Measurements from ENCODE around the gene LCE5A. TPM values are rescaled to one million over a fixed set of nuclear protein-coding genes. Genes with fewer than 3 reads are reported as not detected.
"Not testable (repeated sequence)": the region's sequence is repeated elsewhere in the genome, so short reads cannot be mapped to it uniquely, and the experiment has no call there.

LCE5A gene
- not detected for polyA plus RNA-seq (2013, experiment 1 of 2; ENCODE audit: insufficient read length)
- not detected for polyA plus RNA-seq (2013, experiment 2 of 2; ENCODE audit: insufficient read length)

- DNase-seq = no peak
These were observed at the start of gene LCE5A for GRCh38 chr1:152510503-152510902. TSS of gene LCE5A (plus strand) at chr1:152510803. CDS start at chr1:152511535, 732 bp downstream.

- DNase-seq = peak; percentile 28
These were observed 49.1 kb upstream of the LCE5A start for GRCh38 chr1:152461544-152461943.

GRCh38 chr1:152462636-152463035 lies 48.0 kb upstream of the LCE5A start:
- no peak for DNase-seq

DNA sequence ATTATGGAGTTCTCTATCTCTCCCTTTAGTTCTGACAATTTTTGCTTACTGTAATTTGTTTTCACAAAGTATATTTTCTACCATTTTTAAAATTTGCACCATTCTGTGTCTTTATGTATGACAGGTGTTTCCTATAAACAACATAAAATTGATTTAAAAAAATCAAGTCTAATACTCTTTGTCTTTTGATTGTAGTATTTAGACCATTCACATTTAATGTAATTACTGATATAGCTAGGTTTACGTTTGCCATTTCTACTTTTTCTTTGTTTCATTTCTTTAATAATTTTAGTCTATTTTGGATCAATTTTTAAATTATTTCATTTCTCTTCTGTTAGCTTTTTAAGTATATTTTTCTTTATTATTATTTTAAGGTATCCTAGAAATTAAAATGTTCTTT lies 44.4 kb upstream of the LCE5A start:
- DNase-seq = no peak

GRCh38 chr1:152473887-152474537 lies 36.6 kb upstream of the LCE5A start:
- DNase-seq = no peak

DNA sequence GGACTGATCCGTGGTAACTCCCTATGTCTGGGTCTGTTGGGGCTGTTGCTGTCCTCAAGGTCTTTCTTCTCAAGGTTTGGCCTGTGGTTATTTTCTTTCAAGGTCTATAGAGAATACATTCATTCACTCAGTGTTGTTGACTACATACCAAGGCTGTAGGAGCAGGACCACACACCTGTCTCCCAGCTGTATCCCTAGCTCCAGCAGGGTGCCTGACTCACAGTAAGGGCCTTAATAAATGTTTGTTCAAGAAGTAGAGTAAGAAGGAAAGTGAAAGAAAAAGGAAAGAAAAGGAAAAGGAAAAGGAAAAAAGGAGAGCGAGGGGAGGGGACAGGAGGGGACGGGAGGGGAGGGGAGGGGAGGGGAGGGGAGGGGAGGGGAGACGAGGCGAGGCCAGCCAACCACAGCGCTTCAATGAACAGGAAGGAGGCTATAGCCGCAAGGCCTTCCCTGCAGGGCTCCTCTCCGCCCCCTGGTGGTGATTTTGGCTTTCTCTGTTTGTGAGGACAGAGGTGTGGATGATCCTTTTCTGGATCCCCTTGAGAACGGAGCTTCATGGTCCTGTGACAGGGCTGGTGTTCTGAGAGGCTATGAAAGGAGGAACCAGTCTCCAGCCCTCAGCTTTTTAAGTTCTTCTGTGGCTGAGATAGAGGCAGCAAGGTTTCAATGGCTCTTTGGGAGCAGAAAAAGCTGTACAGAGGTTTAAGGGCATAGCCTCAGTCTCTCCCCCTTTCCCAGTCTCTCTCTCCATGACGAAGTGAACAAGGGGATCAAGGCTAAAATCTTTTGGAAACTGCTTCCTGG lies 30.6 kb upstream of the LCE5A start:
- no peak for DNase-seq

DNA sequence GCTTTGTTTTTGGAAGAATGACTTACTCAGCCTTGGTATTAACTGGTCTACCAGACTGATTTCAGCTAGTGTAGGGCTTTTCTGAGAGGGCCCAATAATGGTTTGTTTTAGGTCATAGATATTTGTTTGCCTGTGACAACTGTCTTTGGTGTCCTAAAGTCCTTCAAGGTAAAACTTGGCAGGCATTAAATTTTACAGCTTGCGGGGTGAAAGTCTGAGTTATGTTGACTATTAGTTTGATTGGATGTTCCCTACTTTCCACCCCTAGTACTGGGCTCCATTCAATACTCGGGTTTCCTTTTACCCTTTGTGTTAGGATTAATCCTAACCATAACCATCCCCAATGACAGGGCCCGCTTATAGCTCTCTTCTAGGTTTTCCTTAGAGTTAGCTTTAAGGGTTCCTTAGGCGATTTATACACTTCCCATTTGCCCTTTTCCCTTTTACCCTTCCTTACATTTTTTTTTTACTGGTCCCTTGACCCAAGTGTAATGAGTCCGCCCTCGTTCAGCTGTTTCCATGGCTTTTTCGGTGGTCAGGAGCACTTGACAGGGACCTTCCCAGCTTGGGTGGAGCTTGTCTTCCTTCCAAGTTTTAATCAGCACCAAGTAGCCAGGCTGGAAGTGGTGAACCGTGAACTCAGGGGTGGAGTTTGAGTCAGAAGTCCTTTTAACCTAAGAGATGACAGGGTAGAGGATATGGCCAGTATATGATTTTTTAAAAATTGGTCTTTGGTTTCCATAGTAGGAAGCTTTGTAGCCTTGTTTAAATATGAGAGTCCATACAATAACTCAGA lies 28.5 kb upstream of the LCE5A start:
- DNase-seq = no peak

- no peak for DNase-seq
These were observed 24.1 kb upstream of the LCE5A start for GRCh38 chr1:152486400-152487006.

- DNase-seq = no peak
These were observed 22.7 kb upstream of the LCE5A start for GRCh38 chr1:152487871-152488270.

DNA sequence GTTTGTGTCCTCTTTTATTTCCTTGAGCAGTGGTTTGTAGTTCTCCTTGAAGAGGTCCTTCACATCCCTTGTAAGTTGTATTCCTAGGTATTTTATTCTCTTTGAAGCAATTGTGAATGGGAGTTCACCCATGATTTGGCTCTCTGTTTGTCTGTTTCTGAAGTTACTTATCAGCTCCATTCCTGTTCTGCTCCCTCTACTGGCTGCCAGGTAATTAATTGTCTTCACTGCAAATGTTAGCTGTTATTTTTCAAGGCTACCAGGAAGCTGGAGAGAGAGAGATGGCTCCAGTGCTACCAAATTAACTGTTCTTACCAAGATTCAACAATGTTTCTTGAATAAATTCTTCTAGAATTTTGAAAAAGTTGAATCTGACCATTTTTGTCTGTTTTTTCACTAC lies 19.1 kb upstream of the LCE5A start:
- not testable (repeated sequence) for DNase-seq

GRCh38 chr1:152495066-152495675 lies 15.4 kb upstream of the LCE5A start:
- DNase-seq = no peak

DNA sequence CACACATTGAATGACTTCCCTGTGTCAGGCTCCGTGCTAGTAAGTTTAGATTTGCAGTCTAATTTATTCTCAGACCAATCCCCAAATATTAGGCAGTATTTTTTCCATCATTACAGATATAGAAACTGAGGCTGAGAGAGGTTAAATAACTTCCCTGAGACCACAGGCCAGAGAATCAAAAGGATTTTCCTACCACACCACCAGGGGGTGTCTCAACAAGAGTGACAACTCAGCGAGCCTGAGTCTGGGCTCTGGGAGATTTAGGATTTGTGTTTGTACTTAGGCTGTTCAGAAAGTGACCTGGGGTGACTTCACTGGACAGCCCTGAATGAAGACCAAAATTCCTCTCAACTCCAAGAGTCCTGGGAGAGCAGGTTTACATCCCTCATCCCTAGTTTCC lies 13.3 kb upstream of the LCE5A start:
- DNase-seq = no peak

- no peak for DNase-seq
These were observed 8.9 kb upstream of the LCE5A start for GRCh38 chr1:152501704-152502103.

DNA sequence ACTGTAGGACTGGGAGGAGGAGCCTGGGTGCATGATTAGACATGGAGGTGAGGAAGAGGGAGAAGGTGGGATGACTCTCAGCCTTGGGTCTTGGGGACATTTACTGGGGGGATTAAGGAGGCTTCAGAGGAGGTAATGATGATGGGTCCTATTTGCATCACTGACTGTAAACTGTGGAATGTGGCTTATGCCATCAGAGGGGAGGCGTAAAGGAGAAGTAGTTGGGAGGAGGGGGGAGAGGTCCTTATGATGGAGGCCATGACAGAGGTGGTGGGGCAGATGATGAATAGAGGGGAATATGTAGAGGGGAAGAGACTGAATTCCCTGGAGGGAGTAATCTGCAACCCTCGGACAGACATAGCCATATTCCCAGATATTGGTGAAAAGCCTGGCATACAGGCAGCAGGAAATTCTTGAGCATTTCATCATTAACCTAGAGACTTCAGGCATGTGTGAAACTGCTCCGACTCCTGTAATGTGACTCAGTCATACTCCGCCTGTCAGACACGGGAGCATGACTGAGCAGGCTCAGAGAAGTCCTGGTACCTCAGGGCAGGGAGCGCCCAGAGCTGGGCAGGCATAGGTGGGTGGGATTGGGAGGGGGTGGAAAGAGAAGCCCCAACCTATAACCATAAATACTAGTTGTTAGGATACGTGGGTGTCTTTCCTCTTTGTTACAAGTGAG lies 8.0 kb upstream of the LCE5A start:
- DNase-seq = peak; percentile 29

DNA sequence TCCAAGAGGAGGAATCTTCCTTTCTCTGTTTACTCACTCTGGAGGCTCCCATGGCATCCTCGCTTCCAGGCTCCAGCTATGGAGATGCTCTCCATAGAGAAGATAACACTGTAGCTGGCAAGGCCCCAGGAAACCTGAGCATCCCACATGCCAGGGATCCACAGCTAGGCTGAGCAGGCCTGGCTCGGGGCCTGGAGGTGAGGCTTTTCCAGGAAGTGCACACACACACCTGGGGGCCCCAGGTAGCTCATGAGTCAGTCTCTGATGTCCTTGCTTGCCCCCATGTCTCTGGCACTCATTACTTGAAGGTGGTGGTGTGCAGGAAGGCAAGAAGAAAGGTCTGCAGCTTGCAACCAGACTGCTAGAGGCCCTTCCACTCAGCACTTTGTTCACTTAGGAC lies 5.5 kb upstream of the LCE5A start:
- no peak for DNase-seq

DNA sequence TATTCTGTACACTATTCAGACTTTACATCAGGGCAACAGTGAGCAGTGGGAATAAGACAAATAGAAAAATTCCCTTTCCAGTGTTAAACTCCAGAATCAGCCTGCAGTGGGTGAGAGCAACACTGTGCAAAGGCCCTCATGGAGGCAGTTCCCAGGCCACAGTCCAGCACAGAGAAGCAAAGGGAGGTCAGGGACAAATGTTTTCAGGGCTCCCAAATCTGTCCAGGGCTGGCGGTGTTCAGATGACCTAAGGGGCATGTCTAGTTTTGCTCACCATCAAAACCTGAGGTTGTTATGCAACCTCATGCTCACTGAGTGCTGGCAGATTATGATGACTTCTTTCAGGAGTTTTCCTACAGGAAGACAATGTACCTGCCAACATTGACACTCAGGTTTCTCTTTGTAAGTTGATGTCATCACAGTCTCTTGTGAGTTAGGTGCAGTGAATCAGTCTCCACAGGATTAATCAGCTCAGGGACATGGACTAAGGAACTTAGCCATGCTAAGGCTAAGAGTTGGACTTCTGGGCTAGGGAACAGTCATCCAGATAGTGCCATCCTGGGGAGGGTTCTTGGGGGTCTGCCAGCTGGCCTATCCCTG lies 3.6 kb upstream of the LCE5A start:
- DNase-seq = no peak

GRCh38 chr1:152511596-152511995 lies 993 bp downstream of the LCE5A start:
- DNase-seq = no peak

- no peak for DNase-seq
These were observed 2.5 kb downstream of the LCE5A start for GRCh38 chr1:152513081-152513480.

- DNase-seq = no peak
These were observed 4.3 kb downstream of the LCE5A start for GRCh38 chr1:152514715-152515433.

- DNase-seq = no peak
These were observed 4.8 kb downstream of the LCE5A start for GRCh38 chr1:152515434-152515783.

GRCh38 chr1:152516082-152516481 lies 5.5 kb downstream of the LCE5A start:
- DNase-seq = no peak

Measured in fibroblast of skin of abdomen (primary cell).